UCSD-AML1 (cell line): ENCODE results near the gene FZD2.
"Not testable (repeated sequence)": the region's sequence is repeated elsewhere in the genome, so short reads cannot be mapped to it uniquely, and the experiment has no call there.

ENCODE experiments used
- DNase-seq: peaks from one replicate; lab custom pipeline; 2025; ENCODE audit not compliant: unreplicated experiment; lab: John Stamatoyannopoulos, UW

FZD2 gene

DNA sequence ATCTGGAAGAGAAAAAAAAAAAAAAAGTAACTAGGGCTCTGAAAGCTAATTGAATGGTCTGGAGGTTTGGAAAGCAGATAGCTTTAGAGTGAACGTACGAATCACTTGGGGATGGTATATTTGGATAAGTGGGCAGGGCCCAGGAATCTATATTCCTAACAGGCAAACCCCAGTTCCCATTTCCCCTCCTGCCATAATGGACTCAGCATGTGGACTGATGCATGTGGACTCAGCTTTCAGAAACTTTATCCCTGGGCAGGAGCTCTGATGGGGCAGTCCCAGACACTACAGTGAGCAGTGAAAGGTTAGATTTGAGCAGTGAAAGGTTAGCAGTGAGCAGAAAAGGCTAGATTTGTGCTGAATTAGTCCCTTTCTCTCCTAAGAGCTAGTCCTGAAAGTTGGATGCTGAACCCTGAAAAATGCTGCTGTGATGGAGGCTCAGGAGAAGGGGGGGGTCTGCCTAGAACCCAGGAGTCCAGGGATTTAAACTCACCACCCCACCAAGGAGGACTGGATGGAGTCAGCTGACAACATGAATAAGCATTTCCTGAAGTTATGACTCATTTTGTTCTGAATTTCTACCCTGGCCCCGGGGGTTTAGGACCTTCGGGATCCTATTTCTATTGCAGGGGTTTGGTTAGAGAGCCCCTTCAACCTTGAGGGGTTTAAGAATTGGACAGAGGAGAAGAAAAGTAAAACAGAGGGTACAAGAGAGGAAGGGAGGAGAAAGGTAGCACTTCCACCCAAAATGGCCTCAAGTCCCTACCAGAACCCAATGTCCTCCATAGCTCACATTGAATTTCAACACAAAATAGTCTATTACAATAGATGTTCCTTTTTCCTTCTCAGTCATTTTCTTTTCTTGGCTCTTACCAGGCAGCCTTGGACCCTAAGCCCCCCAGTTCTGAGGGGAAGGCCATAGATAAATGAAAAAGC, 10.3 kb upstream of the FZD2 start:
- no peak for DNase-seq

DNA sequence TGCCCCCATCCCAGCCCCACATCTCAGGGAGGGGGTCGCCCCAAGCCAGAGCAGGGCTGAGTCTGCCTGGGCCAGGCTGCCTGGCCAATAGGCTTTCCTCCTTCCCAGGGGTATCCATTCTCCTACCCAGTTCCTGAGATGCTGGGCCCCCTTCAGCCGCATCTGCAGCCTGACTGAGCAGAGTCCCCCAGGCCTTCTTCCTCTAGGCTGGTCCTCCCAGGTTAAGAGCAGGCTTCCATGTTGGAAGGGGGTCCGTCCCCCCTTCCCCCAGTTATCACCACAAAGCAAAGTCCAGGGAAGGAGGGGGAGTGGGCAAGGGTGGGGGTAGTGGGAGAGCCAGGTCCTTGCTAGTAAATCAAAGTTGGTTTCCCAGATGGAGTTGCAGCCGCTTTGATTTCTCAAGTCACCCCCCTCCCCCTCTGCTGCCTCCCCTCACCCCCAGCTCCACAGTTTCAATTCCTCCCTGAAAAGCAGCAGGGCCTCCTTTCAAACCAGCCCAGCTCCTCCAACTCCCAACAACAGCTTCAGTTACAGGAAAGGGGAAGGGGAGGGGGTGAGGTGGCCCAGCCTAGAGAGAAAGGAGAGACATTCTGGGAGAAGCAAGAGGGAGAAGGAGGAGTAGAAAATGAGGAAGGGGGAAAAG, 9.5 kb upstream of the FZD2 start:
- no peak for DNase-seq

DNA sequence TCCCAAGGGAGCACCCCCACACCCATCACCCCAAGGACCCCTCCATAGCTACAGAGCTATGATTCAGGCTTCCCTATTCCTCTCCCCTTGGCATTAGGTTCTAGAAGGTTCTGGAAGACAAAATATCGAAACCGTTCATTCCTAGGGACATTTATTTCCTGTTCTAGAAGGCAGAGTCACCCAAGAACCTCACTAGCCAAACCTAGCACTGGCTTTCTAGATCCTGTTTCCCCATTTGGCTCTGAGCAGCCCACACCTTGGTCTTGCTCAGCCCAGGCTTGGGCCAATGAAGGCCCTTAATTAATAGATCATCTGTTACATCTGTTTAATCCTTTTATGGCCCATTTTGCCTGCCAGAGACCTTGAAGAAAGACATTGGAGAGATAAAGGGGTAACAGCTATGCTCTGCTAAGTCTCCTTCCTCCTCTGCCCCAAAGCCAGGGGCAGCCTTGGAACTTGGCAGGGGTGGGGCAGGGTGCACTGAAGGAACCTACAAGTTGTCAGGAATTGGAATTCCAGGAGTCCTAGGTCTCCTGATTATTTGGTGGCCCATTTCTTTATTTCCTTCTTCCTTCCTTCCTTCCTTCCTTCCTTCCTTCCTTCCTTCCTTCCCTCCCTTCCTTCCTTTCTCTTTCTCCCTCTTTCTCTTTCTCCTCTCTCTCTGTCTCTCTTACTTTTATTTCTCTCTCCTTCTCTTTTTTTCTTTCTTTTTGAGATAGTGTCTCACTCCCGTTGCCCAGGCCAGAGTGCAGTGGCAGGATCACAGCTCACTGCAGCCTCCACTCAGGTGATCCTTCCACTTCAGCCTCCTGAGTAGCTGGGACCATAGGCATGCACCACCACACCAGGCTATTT, 8.7 kb upstream of the FZD2 start:
- DNase-seq: no peak

DNA sequence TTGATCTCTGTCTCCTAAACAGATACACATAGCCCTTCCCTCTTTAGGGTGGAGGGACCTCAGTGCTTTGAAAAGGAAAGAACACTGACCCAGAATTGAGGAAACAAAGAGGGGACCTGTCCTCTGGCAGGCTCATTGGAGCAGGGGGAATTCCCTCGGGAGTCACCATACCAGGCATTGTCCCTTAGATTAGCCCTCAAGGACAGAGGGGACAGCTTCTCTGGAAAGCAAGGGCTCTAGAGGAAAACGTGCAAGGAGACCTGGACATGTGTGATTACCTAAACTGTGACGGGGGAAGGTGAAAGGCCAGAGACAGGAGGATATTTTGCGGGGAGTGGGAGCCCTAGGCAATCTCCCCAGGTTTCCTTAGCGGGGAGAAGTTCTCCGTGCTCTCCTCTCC, 7.6 kb upstream of the FZD2 start:
- no peak for DNase-seq

DNA sequence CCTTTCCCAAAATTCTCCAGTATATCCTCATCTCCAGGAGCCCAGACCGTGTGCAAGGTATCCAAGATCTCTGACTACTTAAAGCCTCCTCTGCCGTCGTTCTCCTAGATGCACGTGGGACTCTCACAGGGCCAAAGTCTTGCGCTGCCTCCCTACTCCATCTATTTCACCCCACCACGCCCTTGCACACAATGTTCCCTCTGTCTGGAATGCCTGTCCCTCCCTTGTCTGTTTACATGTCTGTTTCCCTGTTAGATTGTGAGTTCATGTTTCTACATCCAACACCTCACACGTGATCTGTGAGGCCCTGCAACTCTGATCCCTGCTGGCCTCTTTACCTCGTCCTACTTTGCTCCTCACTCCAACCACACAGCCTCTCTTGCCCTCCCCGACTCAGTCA, 4.9 kb upstream of the FZD2 start:
- DNase-seq: no peak

DNA sequence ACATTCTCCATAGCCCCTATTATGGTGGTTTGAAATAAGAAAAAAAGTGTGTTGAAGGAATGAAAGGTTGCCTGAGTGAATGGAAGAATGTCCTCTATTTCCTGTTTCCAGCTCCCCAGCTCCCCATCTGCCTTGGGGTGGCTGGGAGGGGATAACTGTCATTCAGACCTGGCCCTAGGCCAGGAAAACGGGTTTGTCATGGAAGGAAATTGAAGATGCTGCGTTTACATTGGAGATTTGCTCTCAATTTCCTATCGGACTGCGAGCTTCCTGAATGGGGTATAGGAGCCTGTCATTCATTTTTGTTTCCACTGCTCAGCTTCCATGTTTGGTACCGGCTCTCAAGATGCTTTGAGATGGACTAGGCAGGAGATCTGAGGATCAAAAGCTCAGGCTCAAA, 2.2 kb upstream of the FZD2 start:
- DNase-seq: peak; percentile 27

DNA sequence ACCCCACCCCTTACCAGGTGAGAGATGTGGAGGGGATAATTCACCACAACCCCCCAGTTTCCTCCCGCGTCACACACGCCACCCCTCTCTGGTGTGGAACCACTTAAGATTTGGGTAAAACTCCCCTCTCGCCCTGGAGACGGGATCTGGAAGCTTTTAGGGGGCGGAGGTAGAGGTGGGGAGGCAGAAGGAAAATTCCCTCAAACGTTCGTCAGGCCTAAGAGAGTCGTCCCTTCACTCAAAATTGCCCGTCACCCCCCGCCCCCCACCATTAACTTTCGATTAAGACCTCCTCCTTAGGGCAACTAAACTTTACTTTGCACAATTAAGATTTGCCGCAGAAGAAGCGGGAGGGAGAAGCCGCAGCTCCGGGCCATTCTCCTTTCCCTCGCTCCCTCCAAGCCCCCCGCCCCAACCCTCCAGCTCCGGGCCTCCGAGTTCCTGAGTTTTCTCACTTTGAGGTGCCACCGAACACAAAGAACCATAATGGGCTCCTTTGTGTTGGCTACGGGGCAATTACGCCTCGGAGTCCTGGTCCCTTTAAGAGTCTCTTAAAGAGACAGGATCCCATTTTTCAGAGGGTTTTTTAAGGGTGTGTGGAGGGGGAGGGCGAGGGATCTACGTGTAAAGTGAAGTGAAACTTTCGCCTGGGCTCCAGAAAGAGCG, 985 bp upstream of the FZD2 start:
- DNase-seq: peak; percentile 45

DNA sequence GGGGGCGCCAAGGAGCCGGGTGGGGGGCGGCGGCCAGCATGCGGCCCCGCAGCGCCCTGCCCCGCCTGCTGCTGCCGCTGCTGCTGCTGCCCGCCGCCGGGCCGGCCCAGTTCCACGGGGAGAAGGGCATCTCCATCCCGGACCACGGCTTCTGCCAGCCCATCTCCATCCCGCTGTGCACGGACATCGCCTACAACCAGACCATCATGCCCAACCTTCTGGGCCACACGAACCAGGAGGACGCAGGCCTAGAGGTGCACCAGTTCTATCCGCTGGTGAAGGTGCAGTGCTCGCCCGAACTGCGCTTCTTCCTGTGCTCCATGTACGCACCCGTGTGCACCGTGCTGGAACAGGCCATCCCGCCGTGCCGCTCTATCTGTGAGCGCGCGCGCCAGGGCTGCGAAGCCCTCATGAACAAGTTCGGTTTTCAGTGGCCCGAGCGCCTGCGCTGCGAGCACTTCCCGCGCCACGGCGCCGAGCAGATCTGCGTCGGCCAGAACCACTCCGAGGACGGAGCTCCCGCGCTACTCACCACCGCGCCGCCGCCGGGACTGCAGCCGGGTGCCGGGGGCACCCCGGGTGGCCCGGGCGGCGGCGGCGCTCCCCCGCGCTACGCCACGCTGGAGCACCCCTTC, 484 bp downstream of the FZD2 start:
- DNase-seq: no peak

DNA sequence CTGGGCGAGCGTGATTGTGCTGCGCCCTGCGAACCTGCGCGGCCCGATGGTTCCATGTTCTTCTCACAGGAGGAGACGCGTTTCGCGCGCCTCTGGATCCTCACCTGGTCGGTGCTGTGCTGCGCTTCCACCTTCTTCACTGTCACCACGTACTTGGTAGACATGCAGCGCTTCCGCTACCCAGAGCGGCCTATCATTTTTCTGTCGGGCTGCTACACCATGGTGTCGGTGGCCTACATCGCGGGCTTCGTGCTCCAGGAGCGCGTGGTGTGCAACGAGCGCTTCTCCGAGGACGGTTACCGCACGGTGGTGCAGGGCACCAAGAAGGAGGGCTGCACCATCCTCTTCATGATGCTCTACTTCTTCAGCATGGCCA, 1.0 kb downstream of the FZD2 start:
- no peak for DNase-seq

DNA sequence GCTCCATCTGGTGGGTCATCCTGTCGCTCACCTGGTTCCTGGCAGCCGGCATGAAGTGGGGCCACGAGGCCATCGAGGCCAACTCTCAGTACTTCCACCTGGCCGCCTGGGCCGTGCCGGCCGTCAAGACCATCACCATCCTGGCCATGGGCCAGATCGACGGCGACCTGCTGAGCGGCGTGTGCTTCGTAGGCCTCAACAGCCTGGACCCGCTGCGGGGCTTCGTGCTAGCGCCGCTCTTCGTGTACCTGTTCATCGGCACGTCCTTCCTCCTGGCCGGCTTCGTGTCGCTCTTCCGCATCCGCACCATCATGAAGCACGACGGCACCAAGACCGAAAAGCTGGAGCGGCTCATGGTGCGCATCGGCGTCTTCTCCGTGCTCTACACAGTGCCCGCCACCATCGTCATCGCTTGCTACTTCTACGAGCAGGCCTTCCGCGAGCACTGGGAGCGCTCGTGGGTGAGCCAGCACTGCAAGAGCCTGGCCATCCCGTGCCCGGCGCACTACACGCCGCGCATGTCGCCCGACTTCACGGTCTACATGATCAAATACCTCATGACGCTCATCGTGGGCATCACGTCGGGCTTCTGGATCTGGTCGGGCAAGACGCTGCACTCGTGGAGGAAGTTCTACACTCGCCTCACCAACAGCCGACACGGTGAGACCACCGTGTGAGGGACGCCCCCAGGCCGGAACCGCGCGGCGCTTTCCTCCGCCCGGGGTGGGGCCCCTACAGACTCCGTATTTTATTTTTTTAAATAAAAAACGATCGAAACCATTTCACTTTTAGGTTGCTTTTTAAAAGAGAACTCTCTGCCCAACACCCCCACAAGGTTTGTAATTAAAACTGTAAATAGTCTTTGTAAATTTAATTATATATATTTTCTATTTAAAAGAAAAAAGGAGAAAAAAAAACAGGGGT, 1.7 kb downstream of the FZD2 start:
- DNase-seq: no peak

DNA sequence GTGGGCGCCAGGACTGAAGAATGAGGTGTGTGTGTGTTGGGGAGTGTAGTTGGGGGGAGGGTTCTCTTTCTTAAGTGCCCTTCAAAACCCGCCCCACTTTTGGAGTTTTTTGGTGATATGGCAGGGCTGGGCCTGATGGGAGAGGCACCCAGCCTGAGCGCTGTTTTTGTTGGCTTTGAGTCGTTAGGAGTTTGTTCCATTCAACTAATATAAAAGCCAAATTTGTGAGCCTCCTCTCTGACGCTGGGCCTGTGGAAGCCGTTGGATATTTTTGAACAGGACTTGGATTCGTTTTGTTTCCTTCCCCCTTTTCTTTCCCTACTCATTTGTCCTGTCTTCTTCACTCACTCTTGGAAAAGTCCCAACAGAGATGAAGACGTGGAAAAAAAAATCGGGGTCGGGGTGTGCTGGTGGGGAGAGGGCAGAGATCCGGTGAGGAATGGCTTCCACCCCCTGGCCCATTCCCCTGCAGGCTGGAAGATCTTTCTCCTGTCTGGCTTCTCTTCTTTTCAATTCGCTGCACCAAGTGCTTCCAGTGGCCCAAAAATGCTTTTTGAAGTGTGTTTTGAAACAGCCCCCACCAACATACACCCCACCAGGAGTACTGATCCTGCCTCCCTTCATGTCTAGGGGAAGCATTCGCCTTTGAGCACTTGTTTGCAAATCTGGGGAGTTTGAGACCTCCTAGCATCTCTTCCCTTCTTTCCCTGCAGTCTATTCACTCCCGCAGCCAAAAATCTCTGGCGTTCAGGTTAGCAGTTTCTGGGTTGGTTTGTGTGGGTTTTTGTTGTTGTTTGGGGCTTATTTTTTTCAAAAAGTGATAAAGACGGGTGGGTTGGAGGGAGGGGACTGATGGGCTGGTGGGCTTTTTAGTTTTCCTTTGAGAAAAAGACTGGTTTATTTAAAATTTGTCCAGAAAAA, 2.6 kb downstream of the FZD2 start:
- no peak for DNase-seq

DNA sequence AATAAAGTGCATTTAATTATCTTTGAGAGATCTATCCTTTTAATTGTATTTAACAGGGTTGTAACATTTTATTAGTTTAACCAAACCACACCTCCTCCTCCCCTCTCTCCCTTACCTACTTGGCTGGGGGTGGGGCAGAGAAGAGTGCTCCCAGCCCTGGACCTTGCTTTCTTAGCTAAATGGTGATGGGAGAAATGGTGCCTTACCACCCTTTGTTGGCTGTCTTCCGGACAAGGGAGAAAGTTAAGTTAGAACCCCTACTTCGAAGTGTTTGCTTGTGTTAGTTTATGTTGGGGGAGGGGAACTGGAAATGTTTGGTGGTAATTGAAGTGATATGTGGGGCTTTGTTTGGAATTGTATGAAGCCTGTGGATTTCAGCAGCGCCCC, 3.9 kb downstream of the FZD2 start:
- no peak for DNase-seq

DNA sequence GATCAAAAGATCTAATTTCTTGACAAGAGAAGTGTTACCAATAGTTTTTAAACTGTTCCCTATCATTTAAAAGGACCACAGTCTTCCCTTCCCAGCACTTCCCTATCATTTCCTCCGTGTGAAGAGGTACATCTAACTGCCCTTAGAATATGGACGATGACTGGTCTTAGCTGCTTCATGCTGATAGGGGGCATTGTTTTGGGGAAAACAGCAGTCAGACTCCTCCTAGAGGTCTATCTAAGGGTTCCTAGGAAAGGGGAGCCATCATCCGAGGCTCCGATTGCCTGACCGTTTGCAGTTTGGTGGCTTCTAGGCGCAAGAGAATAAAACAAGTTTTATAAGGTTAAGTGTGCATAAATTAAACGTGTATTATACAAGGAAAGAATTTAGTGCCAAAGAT, 7.1 kb downstream of the FZD2 start:
- no peak for DNase-seq

DNA sequence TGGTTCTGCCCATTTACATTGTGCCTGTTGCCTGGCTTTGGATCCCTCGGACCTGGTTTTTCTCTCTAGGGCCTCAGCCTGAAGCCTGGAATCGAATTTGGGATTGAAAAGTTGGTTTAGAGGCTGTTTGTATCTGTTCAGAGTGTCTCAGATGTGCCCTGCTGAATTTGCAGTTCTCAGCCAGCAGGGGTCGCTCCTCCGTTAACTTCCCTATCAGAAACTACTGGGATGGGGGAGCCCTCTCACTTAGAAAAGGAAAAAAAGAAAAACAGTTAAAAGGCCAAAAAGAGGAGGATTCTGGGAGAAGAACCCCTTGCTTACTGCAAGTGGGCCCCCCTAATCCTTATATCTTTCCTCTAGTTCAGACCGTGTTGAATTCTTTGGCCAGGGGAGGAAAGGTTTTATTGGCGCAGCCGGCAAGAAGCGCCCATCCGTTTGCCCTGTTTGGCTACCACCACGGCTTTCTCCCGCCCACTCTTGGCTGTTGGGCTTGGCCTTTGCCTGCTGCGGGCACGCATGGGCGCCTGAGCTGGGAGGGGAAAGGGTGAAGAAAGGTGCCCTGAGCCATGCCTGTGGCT, 8.7 kb downstream of the FZD2 start:
- DNase-seq: no peak

DNA sequence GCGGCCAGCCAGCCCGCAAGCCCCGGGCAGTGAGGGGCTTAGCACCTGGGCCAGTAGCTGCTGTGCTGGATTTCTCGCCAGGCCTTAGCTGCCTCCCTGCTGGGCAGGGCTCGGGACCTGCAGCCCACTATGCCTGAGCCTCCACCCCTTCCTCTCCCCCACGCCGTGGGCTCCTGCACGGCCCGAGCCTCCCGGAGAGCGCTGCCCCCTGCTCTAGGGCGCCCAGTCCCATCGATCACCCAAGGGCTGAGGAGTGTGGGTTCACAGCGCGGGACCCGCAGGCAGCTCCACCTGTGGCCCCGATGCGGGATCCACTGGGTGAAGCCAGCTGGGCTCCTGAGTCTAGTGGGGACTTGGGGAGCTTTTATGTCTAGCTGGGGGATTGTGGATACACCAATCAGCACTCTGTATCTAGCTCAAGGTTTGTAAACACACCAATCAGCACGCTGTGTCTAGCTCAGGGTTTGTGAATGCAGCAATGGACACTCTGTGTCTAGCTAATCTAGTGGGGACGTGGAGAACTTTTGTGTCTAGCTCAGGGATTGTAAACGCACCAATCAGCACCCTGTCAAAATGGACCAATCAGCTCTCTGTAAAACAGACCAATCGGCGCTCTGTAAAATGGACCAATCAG, 11.1 kb downstream of the FZD2 start:
- not testable (repeated sequence) for DNase-seq

DNA sequence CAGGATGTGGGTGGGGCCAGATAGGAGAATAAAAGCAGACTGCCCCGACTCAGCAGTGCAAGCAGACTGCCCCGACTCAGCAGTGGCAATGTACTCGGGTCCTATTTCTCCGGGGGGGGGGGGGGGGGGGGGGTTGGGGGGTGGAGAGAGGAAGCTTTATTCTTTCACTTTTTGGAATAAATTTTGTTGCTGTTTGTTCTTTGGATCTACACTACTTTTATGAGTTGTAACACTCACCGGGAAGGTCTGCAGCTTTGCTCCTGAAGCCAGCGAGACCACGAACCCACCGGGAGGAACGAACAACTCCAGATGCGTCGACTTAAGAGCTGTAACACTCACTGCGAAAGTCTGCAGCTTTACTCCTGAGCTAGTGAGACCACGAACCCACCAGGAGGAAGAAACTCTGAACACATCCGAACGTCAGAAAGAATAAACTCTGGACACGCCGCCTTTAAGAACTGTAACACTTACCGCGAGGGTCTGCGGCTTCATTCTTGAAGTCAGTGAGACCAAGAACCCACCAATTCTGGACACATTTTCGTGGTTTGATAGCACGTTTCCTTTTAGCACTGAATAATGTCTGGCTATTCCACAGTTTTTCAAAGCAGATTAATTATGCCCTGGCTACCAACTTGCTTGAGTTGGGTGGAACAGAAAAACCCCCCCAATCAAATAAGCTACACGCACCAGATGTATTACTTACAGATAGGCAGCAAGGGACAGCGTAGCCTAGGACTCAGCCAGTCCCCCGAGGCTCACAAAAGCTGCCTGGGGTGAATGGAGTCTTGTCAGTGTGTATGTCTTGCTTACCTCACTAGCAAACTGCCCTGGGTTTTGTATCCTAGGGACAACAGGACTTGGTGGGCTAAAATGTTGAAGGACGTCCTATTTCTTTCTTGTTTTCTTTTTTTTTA, 11.9 kb downstream of the FZD2 start:
- no peak for DNase-seq

DNA sequence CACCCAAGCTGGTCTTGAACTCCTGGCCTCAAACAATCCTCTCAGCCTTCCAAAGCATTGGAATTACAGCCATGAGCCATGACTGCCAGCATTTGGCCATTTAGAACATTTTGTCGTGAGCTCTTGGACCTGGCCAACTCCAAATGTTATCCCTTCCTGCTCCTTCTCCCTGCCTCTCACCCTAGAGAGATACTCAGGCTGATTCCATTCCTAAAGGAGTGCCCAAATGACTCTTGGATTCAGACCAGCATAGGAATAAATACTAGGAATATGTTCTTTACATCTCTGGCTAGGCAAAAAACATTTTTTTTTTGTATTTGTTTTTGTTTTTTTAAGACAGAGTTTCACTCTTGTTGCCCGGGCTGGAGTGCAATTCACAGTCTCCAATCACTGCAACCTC, 15.5 kb downstream of the FZD2 start:
- DNase-seq: no peak
